Fibroblast of lung (primary cell): Measurements from ENCODE around the gene ANKRD18B.
"Not testable (repeated sequence)": the region's sequence is repeated elsewhere in the genome, so short reads cannot be mapped to it uniquely, and the experiment has no call there.

Experiments used
- CTCF ChIP-seq, 2 donors: IDR thresholded peaks in 1 of 2; conservative IDR thresholded peaks in 1 of 2; 1 replicate in 1 of 2; 2 replicates in 1 of 2; pipeline ENCODE4 v1.5.1; 2011 to 2012; ENCODE audit warnings: low read length in 2 of 2, control low read depth in 1 of 2, inconsistent platforms in 1 of 2, low read depth in 1 of 2, mild to moderate bottlenecking in 1 of 2
- EZH2 ChIP-seq: IDR thresholded peaks from 2 replicates; pipeline ENCODE4 v1.5.1; 2012; ENCODE audit warnings: low read length, control low read depth, mild to moderate bottlenecking; ENCODE audit errors: missing control alignments

- TF ChIP-seq CTCF (conservative IDR thresholded peaks at IDR 0.05 in 1 of 2, IDR thresholded peaks at IDR 0.05 in 1 of 2; ENCODE audit: low read depth in 1 of 2, low read length in 2 of 2); EZH2: not testable (repeated sequence)
Observed at GRCh38 chr9:33512535-33512934, 11.5 kb upstream of the ANKRD18B start.
